Activated B cell treated with CpG ODN at 0.5 μM for 24 hours (primary cell): Measurements from ENCODE around the gene EHD2. TPM values are rescaled to one million over a fixed set of nuclear protein-coding genes. Genes with fewer than 3 reads are reported as not detected.
"Not testable (repeated sequence)": the region's sequence is repeated elsewhere in the genome, so short reads cannot be mapped to it uniquely, and the experiment has no call there.

Experiments
- ATAC-seq: fragments of 200-7000 bp; cut with Tn5 transposase; one replicate; pipeline ENCODE4 v1.10.0; 2021; ENCODE audit warnings: low read depth, mild to moderate bottlenecking, moderate library complexity
- CTCF ChIA-PET: fragments of 350-600 bp; sonication (Branson Sonifier 250); formaldehyde crosslinking; loops from one replicate; lab custom pipeline; 2021; ENCODE audit warnings: antibody characterized with exemption; lab: Charles Lee
- POLR2A ChIA-PET: fragments of 350-600 bp; sonication (Branson Sonifier 250); formaldehyde crosslinking; loops from one replicate; lab custom pipeline; 2021; ENCODE audit warnings: antibody characterized with exemption; lab: Charles Lee
- DNase-seq: peaks from one replicate; pipeline ENCODE4 v3.0.0; 2022
- H3K27ac Mint-ChIP-seq: one replicate; pipeline ENCODE4 v1.8.0; 2020; ENCODE audit warnings: mixed read lengths
- H3K27me3 Mint-ChIP-seq: one replicate; pipeline ENCODE4 v1.8.0; 2021; ENCODE audit warnings: mixed read lengths
- H3K36me3 Mint-ChIP-seq: one replicate; pipeline ENCODE4 v1.8.0; 2021; ENCODE audit warnings: low read depth, mixed read lengths
- H3K4me1 Mint-ChIP-seq: one replicate; pipeline ENCODE4 v1.8.0; 2021; ENCODE audit warnings: mixed read lengths
- H3K4me3 Mint-ChIP-seq: one replicate; pipeline ENCODE4 v1.8.0; 2020; ENCODE audit warnings: mild to moderate bottlenecking, mixed read lengths
- H3K9me3 Mint-ChIP-seq: one replicate; pipeline ENCODE4 v1.8.0; 2020; ENCODE audit warnings: mixed read lengths
- CTCF ChIP-seq: fragments of 200-600 bp; IDR thresholded peaks from one replicate; pipeline ENCODE4 v1.8.0; 2022; ENCODE audit warnings: antibody characterized with exemption, mild to moderate bottlenecking
- intact Hi-C: fragments of 100-400 bp; cut with micrococcal nuclease; formaldehyde crosslinking; loops from one replicate; pipeline ENCODE4 v1.15.1; 2024
- total RNA-seq: library from RNA; stranded (reverse); gene quantifications from 2 replicates; pipeline ENCODE4 v1.2.3, GENCODE V29; 2022

The EHD2 gene
- total RNA-seq, 1 donor from 2014 or later = not detected

DNA sequence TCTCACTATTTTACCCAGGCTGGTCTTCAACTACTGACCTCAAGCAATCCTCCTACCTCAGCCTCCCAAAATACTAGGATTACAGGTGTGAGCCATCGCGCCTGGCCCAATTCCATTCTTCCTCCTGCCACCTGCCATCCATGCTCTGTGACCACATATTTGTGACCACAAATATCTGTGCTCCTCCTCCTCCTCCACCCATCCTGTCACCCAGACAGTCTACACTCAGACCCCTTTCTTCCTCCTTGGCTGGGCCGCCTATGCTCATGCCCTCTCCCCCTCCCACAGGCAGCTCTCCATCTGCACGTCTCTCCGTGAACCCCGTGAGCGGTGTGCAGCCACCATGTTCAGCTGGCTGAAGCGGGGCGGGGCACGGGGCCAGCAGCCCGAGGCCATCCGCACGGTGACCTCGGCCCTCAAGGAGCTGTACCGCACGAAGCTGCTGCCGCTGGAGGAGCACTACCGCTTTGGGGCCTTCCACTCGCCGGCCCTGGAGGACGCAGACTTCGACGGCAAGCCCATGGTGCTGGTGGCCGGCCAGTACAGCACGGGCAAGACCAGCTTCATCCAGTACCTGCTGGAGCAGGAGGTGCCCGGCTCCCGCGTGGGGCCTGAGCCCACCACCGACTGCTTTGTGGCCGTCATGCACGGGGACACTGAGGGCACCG, 3.2 kb downstream of the EHD2 start:
- ChIA-PET POLR2A (no interaction called here), CTCF (no interaction called here)
- Mint-ChIP-seq H3K4me1 (peaks cover 3% of the 10 kb centered on the region), H3K27ac (no peak overlapping the region), H3K4me3 (no peak overlapping the region), H3K36me3 (no peaks in the 10 kb centered on the region), H3K27me3 (peaks cover 35% of the 10 kb centered on the region), H3K9me3 (peaks cover 5% of the 10 kb centered on the region)
- no peak for TF ChIP-seq CTCF
- no peak for ATAC-seq
- intact Hi-C loops = no loop called here
- no peak for DNase-seq

- intact Hi-C loops, H3K4me1 Mint-ChIP-seq, POLR2A ChIA-PET, H3K4me3 Mint-ChIP-seq, CTCF ChIA-PET, ATAC-seq, H3K9me3 Mint-ChIP-seq, H3K36me3 Mint-ChIP-seq, H3K27ac Mint-ChIP-seq, DNase-seq: not testable (repeated sequence)
- H3K27me3 Mint-ChIP-seq = peaks cover 27% of the 10 kb centered on the region
Observed at GRCh38 chr19:47718415-47719046, 5.3 kb downstream of the EHD2 start.

DNA sequence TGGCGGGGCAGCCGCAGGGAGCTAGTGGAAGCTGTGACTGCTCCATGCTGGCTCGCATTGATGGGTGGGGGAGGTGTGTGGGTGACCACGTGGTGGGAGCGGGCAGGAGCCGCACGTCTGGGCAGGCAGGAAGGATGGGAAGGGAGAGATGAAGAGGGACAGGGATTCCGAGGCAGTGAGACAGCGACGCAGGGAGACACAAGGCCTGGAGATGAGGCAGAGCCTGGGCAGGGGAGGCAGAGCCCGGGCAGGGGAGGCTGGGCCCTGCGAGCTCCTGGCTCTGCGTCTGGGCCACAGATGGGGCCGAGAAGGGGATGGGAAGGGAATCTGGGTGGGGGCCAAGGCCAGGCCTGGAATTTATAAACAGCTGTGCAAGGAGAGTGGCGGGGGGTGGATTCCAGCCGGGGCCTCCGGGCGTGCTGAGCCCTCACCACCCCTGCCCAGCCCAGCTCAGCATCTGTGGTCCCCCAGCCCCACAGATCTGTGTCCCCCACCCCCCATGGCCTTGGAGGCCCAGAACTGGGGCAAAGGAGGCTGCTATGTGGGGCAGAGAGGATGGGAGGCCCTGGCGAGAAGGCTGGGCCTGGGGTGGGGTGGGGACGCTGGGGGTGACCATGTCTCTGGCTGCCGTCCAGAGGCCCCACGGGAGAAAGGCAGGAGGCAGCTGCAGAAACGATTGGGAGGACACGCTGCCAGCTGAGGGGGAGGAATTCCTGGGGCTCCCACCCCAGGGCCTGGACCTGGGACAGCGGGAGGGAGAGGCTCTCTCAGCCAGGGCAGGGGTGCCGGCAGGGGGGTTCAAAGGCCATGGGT, 6.0 kb downstream of the EHD2 start:
- ATAC-seq = no peak
- Mint-ChIP-seq H3K27ac (no peak overlapping the region), H3K27me3 (peaks cover 20% of the 10 kb centered on the region), H3K9me3 (no peaks in the 10 kb centered on the region), H3K4me1 (no peaks in the 10 kb centered on the region), H3K4me3 (no peak overlapping the region), H3K36me3 (no peaks in the 10 kb centered on the region)
- intact Hi-C loops = no loop called here
- CTCF ChIA-PET = no interaction called here
- DNase-seq = no peak
- POLR2A ChIA-PET = no interaction called here
- TF ChIP-seq CTCF = no peak

DNA sequence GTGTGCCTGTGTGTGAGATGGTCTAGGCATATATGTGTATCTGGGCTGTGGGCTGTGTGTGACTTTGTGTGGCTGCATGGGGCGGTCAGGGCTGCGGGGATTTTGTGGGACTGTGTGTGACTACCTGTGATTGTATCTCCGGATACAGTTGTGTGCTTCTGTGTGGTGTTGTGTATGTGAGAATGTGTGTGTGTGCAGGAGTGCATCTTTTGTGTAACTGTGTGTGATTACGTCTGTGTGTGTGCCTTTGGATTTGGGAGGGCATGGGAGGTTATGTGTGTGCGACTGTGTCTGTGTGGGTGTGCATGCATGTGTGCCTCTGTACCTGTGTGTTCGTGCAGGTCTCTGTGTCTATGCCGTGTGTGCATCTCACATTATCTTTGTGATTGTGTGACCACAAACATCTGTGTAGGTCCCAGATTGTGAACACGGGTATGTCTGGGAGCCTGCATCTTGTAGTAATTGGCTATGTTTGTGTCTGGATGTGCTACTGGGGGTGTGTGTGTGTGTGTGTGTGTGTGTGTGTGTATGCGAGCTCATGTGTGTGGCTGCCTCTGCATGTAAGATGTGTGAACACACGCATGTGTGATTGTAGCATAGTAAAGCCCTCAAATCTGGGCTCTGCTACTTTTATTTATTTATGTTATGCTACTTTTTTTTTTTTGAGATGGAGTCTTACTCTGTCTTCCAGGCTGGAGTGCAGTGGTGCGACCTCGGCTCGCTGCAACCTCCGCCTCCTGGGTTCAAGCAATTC, 7.6 kb downstream of the EHD2 start:
- Mint-ChIP-seq H3K4me3 (no peak overlapping the region), H3K36me3 (no peaks in the 10 kb centered on the region), H3K4me1 (no peaks in the 10 kb centered on the region), H3K9me3 (no peaks in the 10 kb centered on the region), H3K27ac (no peak overlapping the region), H3K27me3 (peaks cover 12% of the 10 kb centered on the region)
- DNase-seq (no peak), ATAC-seq (no peak)
- POLR2A ChIA-PET = no interaction called here
- no peak for TF ChIP-seq CTCF
- intact Hi-C loops = no loop called here
- CTCF ChIA-PET = no interaction called here

- no peak for ATAC-seq
- CTCF ChIA-PET = no interaction called here
- peaks cover 11% of the 10 kb centered on the region for H3K27me3 Mint-ChIP-seq
- TF ChIP-seq CTCF = no peak
- H3K4me3 Mint-ChIP-seq = no peak overlapping the region
- no peak for DNase-seq
- POLR2A ChIA-PET = interaction anchor here (0.6 kb wide), 2 partner anchors 288 to 290 kb away, joined by 4 to 5 read pairs; no protein-coding TSS in a partner anchor
- H3K4me1 Mint-ChIP-seq = no peaks in the 10 kb centered on the region
- H3K27ac Mint-ChIP-seq = no peak overlapping the region
- intact Hi-C loops = no loop called here
- no peaks in the 10 kb centered on the region for H3K36me3 Mint-ChIP-seq
- no peaks in the 10 kb centered on the region for H3K9me3 Mint-ChIP-seq
Observed at GRCh38 chr19:47723581-47723940, 10.3 kb downstream of the EHD2 start.
